Skeletal muscle cell (primary cell): ENCODE measurements around the gene LIN7A.

Source experiments
- DNase-seq: peaks from one replicate; pipeline ENCODE4 v3.0.0-alpha.2; 2010; ENCODE audit warnings: low read depth
- H3K4me3 ChIP-seq: 2 replicates; pipeline ENCODE4 v1.5.1; 2011; ENCODE audit warnings: low read depth, mild to moderate bottlenecking, control low read depth, low read length, moderate library complexity

Gene LIN7A

GRCh38 chr12:80862531-80862930 lies 75.2 kb downstream of the LIN7A start:
- no peak overlapping the region for H3K4me3 ChIP-seq
- peak; percentile 60 for DNase-seq

- peak; percentile 46 for DNase-seq
- H3K4me3 ChIP-seq = no peak overlapping the region
Measured at GRCh38 chr12:80861641-80862378, 75.9 kb downstream of the LIN7A start.

- no peak for DNase-seq
- H3K4me3 ChIP-seq = no peak overlapping the region
Measured at GRCh38 chr12:80860928-80861327, 76.8 kb downstream of the LIN7A start.

- no peak overlapping the region for H3K4me3 ChIP-seq
- DNase-seq = no peak
Measured at GRCh38 chr12:80860206-80860605, 77.5 kb downstream of the LIN7A start.

GRCh38 chr12:80858356-80858755 lies 79.4 kb downstream of the LIN7A start:
- DNase-seq = no peak
- no peak overlapping the region for H3K4me3 ChIP-seq

- no peak for DNase-seq
Measured at GRCh38 chr12:80857311-80857710, 80.4 kb downstream of the LIN7A start.

GRCh38 chr12:80849337-80849736 lies 88.4 kb downstream of the LIN7A start:
- DNase-seq = no peak
- H3K4me3 ChIP-seq = no peak overlapping the region

More at GRCh38 chr12:80857311-80857710, 80.4 kb downstream of the LIN7A start:
- H3K4me3 ChIP-seq = no peak overlapping the region

GRCh38 chr12:80848858-80849257 lies 88.9 kb downstream of the LIN7A start:
- no peak for DNase-seq
- no peak overlapping the region for H3K4me3 ChIP-seq

- no peak for DNase-seq
- no peak overlapping the region for H3K4me3 ChIP-seq
Measured at GRCh38 chr12:80847575-80847974, 90.2 kb downstream of the LIN7A start.

GRCh38 chr12:80846952-80847351 lies 90.8 kb downstream of the LIN7A start:
- H3K4me3 ChIP-seq = no peak overlapping the region
- DNase-seq = no peak

GRCh38 chr12:80845639-80846038 lies 92.1 kb downstream of the LIN7A start:
- H3K4me3 ChIP-seq = no peak overlapping the region
- no peak for DNase-seq

GRCh38 chr12:80843969-80844368 lies 93.8 kb downstream of the LIN7A start:
- no peak overlapping the region for H3K4me3 ChIP-seq
- DNase-seq = no peak

- DNase-seq = no peak
- no peak overlapping the region for H3K4me3 ChIP-seq
Measured at GRCh38 chr12:80838708-80839107, 99.0 kb downstream of the LIN7A start.

- no peak for DNase-seq
- no peak overlapping the region for H3K4me3 ChIP-seq
Measured at GRCh38 chr12:80838024-80838658, 99.6 kb downstream of the LIN7A start.

- DNase-seq = peak; percentile 32
- H3K4me3 ChIP-seq = no peak overlapping the region
Measured at GRCh38 chr12:80837342-80837978, 100.3 kb downstream of the LIN7A start.

GRCh38 chr12:80834724-80835123 lies 103.0 kb downstream of the LIN7A start:
- H3K4me3 ChIP-seq = no peak overlapping the region
- no peak for DNase-seq

GRCh38 chr12:80830533-80831088 lies 107.1 kb downstream of the LIN7A start:
- no peak for DNase-seq
- no peak overlapping the region for H3K4me3 ChIP-seq

- DNase-seq = no peak
- no peak overlapping the region for H3K4me3 ChIP-seq
Measured at GRCh38 chr12:80829767-80830166, 108.0 kb downstream of the LIN7A start.

GRCh38 chr12:80825506-80825905 lies 112.2 kb downstream of the LIN7A start:
- DNase-seq = no peak
- no peak overlapping the region for H3K4me3 ChIP-seq

- no peak overlapping the region for H3K4me3 ChIP-seq
- DNase-seq = no peak
Measured at GRCh38 chr12:80823393-80823792, 114.3 kb downstream of the LIN7A start.
